GM23338 (cell line): Measurements from ENCODE around the gene CFAP92.

Experiments
- CREB1 ChIP-seq: fragments of 250-450 bp; sonication (Bioruptor Pico); IDR thresholded peaks from 2 replicates; pipeline ENCODE4 v1.5.0; 2020; ENCODE audit warnings: low read depth, mild to moderate bottlenecking, moderate library complexity
- EZH2 ChIP-seq: fragments of 200-600 bp; sonication (generic); IDR thresholded peaks from one replicate; pipeline ENCODE4 v1.8.0; 2017; ENCODE audit warnings: antibody characterized with exemption, mild to moderate bottlenecking, low read depth; ENCODE audit not compliant: unreplicated experiment
- EZH2phosphoT487 ChIP-seq: fragments of 200-600 bp; sonication (generic); IDR thresholded peaks from one replicate; pipeline ENCODE4 v1.8.1; 2018; ENCODE audit warnings: antibody characterized with exemption; ENCODE audit not compliant: unreplicated experiment
- JUNB ChIP-seq: IDR thresholded peaks from one replicate; pipeline ENCODE4 v1.6.1; 2016; ENCODE audit warnings: antibody characterized with exemption; ENCODE audit not compliant: unreplicated experiment
- NANOG ChIP-seq: IDR thresholded peaks from 2 replicates; pipeline ENCODE4 v1.6.1; 2016; ENCODE audit warnings: antibody characterized with exemption, borderline replicate concordance
- POLR2AphosphoS5 ChIP-seq: IDR thresholded peaks from 2 replicates; pipeline ENCODE4 v1.6.1; 2016; ENCODE audit warnings: antibody characterized with exemption, low read depth
- REST ChIP-seq: IDR thresholded peaks from one replicate; pipeline ENCODE4 v1.6.1; 2018; ENCODE audit warnings: antibody characterized with exemption; ENCODE audit not compliant: unreplicated experiment
- STAT1 ChIP-seq: IDR thresholded peaks from one replicate; pipeline ENCODE4 v1.6.1; 2016; ENCODE audit warnings: antibody characterized with exemption; ENCODE audit not compliant: unreplicated experiment
- ZNF114 ChIP-seq: fragments of 250-450 bp; sonication (Bioruptor Pico); IDR thresholded peaks from 2 replicates; pipeline ENCODE4 v1.5.0; 2020; ENCODE audit warnings: mild to moderate bottlenecking, moderate library complexity
- ZNF331 ChIP-seq: fragments of 250-450 bp; sonication (Bioruptor Pico); IDR thresholded peaks from 2 replicates; pipeline ENCODE4 v1.5.0; 2020; ENCODE audit warnings: low read depth, mild to moderate bottlenecking, moderate library complexity
- TF ChIP-seq, protein P1 (sequence below), 2 experiments: fragments of 200-600 bp in 1 of 2; sonication (generic) in 1 of 2; conservative IDR thresholded peaks; 2 replicates each; pipeline versions ENCODE4 v1.5.1 to v1.6.1; 2016 to 2017; ENCODE audit warnings: antibody characterized with exemption in 2 of 2, low read depth in 2 of 2, mild to moderate bottlenecking in 2 of 2, moderate library complexity in 1 of 2
- TF ChIP-seq, protein P2 (sequence below): IDR thresholded peaks from 2 replicates; pipeline ENCODE4 v1.6.1; 2016; ENCODE audit warnings: antibody characterized with exemption

DNA sequence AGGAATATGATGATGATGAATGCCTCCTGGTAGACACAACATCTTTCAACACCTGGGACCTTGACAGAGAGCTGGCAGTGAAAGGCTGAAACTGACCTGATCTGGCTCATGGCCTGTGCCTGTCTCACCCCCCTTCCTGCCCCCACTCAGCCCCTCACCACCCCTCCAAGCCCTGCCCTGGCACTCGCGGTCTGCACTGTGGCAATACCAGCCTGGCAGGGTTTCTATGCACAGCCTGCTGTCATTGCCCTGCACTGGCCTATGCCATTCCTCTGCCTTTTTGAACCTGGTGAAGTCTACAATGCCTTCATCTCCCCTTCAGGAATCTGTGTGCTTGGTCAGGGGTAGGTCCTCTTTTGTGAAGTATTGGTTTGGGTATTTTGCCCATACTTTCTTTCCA, 58.0 kb downstream of the CFAP92 start:
- TF ChIP-seq, protein P1, sequence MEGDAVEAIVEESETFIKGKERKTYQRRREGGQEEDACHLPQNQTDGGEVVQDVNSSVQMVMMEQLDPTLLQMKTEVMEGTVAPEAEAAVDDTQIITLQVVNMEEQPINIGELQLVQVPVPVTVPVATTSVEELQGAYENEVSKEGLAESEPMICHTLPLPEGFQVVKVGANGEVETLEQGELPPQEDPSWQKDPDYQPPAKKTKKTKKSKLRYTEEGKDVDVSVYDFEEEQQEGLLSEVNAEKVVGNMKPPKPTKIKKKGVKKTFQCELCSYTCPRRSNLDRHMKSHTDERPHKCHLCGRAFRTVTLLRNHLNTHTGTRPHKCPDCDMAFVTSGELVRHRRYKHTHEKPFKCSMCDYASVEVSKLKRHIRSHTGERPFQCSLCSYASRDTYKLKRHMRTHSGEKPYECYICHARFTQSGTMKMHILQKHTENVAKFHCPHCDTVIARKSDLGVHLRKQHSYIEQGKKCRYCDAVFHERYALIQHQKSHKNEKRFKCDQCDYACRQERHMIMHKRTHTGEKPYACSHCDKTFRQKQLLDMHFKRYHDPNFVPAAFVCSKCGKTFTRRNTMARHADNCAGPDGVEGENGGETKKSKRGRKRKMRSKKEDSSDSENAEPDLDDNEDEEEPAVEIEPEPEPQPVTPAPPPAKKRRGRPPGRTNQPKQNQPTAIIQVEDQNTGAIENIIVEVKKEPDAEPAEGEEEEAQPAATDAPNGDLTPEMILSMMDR (conservative IDR thresholded peaks at IDR 0.05; ENCODE audit: low read depth in 2 of 2), result no peak
- TF ChIP-seq POLR2AphosphoS5 (no peak), EZH2 (no peak), EZH2phosphoT487 (no peak), REST (no peak), JUNB (no peak), CREB1 (CRISPR knock-in tag) (no peak), ZNF331 (CRISPR knock-in tag) (no peak), STAT1 (no peak), NANOG (no peak), ZNF114 (no peak)
- TF ChIP-seq, protein P2, sequence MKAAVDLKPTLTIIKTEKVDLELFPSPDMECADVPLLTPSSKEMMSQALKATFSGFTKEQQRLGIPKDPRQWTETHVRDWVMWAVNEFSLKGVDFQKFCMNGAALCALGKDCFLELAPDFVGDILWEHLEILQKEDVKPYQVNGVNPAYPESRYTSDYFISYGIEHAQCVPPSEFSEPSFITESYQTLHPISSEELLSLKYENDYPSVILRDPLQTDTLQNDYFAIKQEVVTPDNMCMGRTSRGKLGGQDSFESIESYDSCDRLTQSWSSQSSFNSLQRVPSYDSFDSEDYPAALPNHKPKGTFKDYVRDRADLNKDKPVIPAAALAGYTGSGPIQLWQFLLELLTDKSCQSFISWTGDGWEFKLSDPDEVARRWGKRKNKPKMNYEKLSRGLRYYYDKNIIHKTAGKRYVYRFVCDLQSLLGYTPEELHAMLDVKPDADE, result no peak
